Measurements from ENCODE around the gene CES2.

DNA sequence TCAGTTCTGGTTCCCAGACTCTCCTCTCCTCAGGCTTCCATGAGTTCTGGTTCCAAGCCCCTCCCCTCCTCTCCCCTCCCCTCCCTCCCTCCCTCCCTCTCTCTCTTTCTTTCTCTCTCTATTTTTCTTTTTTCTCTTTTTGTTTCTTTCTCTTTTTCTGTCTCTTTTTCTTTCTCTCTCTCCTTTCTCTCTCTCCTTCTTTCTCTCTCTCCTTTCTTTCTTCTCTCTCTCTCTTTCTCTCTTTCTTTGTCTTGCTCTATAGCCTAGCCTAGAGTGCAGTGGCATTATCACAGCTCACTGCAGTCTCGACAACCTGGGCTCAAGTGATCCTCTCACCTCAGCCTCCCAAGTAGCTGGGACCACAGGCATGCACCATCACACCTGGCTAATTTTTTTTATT lies 25.0 kb downstream of the CES2 start:
- no peak for TF ChIP-seq SP2 (IDR thresholded peaks at IDR 0.05; ENCODE audit: low read length)
- TF ChIP-seq, protein P1, sequence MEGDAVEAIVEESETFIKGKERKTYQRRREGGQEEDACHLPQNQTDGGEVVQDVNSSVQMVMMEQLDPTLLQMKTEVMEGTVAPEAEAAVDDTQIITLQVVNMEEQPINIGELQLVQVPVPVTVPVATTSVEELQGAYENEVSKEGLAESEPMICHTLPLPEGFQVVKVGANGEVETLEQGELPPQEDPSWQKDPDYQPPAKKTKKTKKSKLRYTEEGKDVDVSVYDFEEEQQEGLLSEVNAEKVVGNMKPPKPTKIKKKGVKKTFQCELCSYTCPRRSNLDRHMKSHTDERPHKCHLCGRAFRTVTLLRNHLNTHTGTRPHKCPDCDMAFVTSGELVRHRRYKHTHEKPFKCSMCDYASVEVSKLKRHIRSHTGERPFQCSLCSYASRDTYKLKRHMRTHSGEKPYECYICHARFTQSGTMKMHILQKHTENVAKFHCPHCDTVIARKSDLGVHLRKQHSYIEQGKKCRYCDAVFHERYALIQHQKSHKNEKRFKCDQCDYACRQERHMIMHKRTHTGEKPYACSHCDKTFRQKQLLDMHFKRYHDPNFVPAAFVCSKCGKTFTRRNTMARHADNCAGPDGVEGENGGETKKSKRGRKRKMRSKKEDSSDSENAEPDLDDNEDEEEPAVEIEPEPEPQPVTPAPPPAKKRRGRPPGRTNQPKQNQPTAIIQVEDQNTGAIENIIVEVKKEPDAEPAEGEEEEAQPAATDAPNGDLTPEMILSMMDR (IDR thresholded peaks at IDR 0.05; ENCODE audit: control extremely low read depth in 1 of 3, insufficient read depth in 1 of 3, low read depth in 1 of 3, low read length in 3 of 3) = no peak
- no peak for TF ChIP-seq TEAD4 (IDR thresholded peaks at IDR 0.05; ENCODE audit: low read depth, low read length)
- TF ChIP-seq, protein P2, sequence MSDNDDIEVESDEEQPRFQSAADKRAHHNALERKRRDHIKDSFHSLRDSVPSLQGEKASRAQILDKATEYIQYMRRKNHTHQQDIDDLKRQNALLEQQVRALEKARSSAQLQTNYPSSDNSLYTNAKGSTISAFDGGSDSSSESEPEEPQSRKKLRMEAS (IDR thresholded peaks at IDR 0.05) = no peak
- no peak for TF ChIP-seq KDM1A (IDR thresholded peaks at IDR 0.05; ENCODE audit: borderline replicate concordance, low read length)
- TF ChIP-seq, protein P3, sequence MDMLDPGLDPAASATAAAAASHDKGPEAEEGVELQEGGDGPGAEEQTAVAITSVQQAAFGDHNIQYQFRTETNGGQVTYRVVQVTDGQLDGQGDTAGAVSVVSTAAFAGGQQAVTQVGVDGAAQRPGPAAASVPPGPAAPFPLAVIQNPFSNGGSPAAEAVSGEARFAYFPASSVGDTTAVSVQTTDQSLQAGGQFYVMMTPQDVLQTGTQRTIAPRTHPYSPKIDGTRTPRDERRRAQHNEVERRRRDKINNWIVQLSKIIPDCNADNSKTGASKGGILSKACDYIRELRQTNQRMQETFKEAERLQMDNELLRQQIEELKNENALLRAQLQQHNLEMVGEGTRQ (IDR thresholded peaks at IDR 0.05; ENCODE audit: low read length) = no peak
- TF ChIP-seq ZNF274 (IDR thresholded peaks at IDR 0.05; ENCODE audit: borderline replicate concordance, extremely low read depth, low read length) = no peak
- TF ChIP-seq TAF7 (optimal IDR thresholded peaks at IDR 0.05; ENCODE audit: borderline replicate concordance, low read depth, low read length) = no peak
- TF ChIP-seq POLR2AphosphoS5 (IDR thresholded peaks at IDR 0.05; ENCODE audit: low read depth, low read length) = no peak
- TF ChIP-seq RFX5 (IDR thresholded peaks at IDR 0.05; ENCODE audit: borderline replicate concordance, low read depth, low read length) = no peak
- no peak for TF ChIP-seq POU5F1 (IDR thresholded peaks at IDR 0.05; ENCODE audit: low read depth, low read length)
- TF ChIP-seq BCL11A (IDR thresholded peaks at IDR 0.05; ENCODE audit: low read depth in 2 of 2, low read length in 2 of 2) = no peak
- TF ChIP-seq POLR2A (IDR thresholded peaks at IDR 0.05; ENCODE audit: control extremely low read depth in 1 of 2, low read depth in 2 of 2, low read length in 2 of 2) = no peak
- TF ChIP-seq EP300 (IDR thresholded peaks at IDR 0.05; ENCODE audit: borderline replicate concordance in 1 of 2, low read depth in 2 of 2, low read length in 2 of 2) = no peak

Data from H1 (cell line).